H1 (cell line): ENCODE results near the gene CHST3. TPM values are rescaled to one million over a fixed set of nuclear protein-coding genes. Genes with fewer than 3 reads are reported as not detected.

Experiments used
- CHD1 ChIP-seq: IDR thresholded peaks from 2 replicates; pipeline ENCODE4 v1.6.1; 2012; ENCODE audit warnings: low read depth, low read length, improper control_type of control experiment
- CHD7 ChIP-seq: fragments of 300-600 bp; sonication (generic); IDR thresholded peaks from 2 replicates; pipeline ENCODE4 v1.7.1; 2012; ENCODE audit warnings: low read length, moderate library complexity, mild to moderate bottlenecking, inconsistent platforms; ENCODE audit not compliant: insufficient replicate concordance
- EGR1 ChIP-seq: IDR thresholded peaks from 2 replicates; pipeline ENCODE4 v1.6.1; 2011; ENCODE audit warnings: low read depth, low read length, borderline replicate concordance
- KDM1A ChIP-seq: fragments of 200-600, 300-600 bp; sonication (generic); IDR thresholded peaks from 2 replicates; pipeline ENCODE4 v1.7.1; 2016; ENCODE audit warnings: mild to moderate bottlenecking, low read length, borderline replicate concordance
- polyA plus RNA-seq, 7 experiments: library from polyadenylated mRNA; depleted of rRNA in 3 of 7; stranded (reverse) in 5 of 7; unstranded in 2 of 7; fragments of >200 nt in 5 of 7; fragments of 200-250 nt in 2 of 7; gene quantifications; 1 replicate in 5 of 7; 2 replicates in 1 of 7; 4 replicates in 1 of 7; pipeline versions ENCODE4 v1.2.1 to v1.2.3, GENCODE V29; 2011 to 2013; ENCODE audit warnings: missing spikeins in 2 of 7, mixed read lengths in 2 of 7
- total RNA-seq: library from RNA; stranded (reverse); fragmentation: NEBNext Ultra II Directional; extraction: Animal tissue kit (Norgen Biotek cat#: 25700); gene quantifications from 2 replicates; pipeline ENCODE4 v1.2.1, GENCODE V29; 2021

Gene CHST3
- total and polyA plus RNA-seq, 2 of the 8 experiments (the other 6 are each of a cell fraction or from before 2014, with no cell fraction given) = 2.0 to 5.8 TPM

- TF ChIP-seq CHD7 (no peak), KDM1A (no peak), CHD1 (no peak), EGR1 (no peak)
Measured at GRCh38 chr10:71964743-71965515, 734 bp downstream of the CHST3 start (continued).
